HG02588 (cell line): Measurements from ENCODE around the gene DCT.

ENCODE experiments used
- ATAC-seq: cut with Tn5 transposase; IDR thresholded peaks from one replicate; pipeline ENCODE4 v1.9.1; 2021; ENCODE audit warnings: mild to moderate bottlenecking, moderate library complexity; ENCODE audit not compliant: unreplicated experiment

Gene DCT

GRCh38 chr13:94454906-94455305 lies 24.6 kb downstream of the DCT start:
- ATAC-seq: no peak

DNA sequence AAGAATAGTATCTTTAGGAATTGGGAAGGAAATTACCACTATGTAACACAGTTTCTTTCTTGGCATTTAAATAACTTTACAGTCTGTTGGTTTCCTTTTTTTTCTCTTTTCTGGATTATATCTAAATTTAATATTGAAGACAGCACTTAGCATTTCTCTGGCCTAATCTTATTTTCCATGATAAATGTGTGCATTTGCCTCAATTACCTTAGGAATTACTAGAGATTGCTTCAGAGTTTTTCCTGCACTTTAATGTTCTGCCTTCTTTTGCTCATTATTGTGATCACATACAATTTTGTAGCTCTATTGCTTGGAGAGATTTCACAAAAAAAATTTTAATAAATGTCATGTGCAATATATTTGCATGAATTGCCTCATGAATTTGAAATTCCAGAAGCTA lies 25.1 kb downstream of the DCT start:
- no peak for ATAC-seq

DNA sequence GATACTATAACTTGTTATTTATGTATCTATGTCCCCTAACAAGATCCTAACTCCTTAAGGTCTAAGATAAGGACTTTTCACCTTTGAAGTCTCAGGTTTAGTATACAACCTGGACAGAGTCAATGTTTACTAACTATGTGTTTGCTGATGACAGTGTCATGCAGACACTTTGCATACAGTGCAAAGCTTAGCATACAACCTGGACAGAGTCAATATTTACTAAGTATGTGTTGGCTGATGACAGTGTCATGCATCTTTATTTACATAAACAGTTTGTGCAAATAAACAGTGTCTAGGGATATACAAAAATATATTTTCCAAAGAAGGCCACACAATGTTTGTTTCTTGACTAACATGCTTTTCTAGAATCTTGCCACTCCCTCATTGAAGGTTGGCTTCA lies 34.7 kb downstream of the DCT start:
- ATAC-seq: no peak

- ATAC-seq: no peak
These were observed 43.8 kb downstream of the DCT start for GRCh38 chr13:94435604-94436226.

DNA sequence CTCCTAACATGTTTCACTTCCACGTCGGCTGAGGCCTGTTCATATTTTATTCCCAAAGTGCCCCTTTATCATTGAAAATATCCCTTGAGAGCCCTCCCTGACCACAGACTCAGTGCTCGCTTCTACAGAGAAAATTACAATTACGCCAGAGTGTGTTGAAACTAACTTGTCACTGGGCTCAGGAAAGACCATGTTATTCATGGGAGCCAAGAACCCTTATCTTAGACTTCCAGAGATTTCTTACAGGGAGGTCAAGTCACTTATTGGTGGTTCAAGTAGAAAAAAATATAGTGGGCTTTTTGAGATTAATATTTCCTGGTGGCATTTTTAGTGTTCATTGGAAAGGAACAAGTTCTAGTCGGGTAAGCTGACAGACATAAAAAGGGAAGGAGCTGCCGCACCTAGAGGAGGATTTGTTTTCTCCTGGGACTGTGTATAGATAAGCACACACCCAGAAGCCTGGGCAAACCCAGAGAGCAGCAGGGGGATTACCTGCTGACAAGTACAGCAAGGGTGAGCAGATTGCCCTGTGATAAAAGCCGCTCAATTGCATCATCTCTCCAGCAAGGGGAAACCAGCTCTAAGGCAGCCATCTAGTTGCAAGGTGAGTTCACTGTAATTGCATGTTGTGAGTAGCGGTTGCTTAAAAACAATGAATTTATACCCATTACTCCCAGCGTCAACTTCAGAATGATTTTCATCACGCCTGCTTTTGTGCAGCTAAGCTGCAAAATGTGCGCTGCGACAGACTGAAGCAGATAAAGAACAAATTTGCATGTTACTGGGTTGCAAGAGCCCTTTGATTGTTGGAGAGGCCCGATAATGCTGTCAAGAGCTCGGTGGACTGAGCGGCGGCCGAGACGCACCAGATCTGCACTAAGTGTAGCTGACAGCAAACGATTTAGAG lies 46.2 kb downstream of the DCT start:
- no peak for ATAC-seq

- no peak for ATAC-seq
These were observed 47.5 kb downstream of the DCT start for GRCh38 chr13:94431987-94432386.

DNA sequence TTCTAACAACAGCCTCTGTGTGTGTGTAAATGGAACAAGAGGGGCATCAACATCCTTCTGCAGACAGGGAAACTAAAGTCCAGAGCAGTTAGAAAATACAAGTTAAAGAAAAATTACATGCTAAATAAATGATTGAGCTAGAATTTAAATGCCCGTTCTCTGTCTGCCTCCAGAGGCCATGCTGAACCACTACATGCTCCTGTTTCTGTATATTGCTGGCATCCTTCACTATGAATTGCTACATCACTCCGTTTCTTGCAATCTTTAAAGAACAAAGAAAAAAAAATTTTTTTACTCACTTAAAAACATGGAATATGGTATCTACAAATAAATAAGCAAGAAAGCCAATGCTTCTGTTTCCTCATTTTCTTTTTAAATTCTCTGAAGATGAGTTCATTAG lies 47.9 kb downstream of the DCT start:
- ATAC-seq: no peak

DNA sequence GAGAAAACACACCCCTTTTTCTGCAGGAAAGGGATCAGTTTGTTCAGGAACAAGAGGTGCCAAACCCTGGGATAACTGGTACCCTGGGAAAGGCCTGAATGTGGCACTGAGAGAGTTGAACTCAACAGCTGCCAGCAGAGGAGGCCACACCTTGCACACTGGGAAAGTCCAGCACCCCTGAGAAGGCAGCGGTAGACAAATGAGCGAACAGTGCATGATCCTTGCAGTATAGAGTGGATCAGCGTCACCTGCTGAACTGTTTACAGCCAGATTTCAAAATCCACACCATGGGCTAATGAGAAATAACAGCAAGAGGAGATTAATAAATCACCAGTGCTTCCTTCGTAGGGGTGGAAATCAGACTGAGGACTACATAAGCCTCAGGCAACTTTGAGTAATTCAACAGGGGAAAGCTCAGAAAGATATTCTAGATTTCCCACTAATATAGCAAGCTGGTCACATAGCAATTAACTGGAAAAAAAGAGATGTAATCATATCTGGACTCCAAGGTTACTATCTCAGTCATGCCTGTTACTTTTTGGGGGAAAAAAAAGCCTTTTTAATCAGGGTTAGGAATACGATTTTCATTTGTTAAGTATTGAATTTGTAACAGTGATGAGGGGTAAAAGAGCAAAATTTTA lies 52.0 kb downstream of the DCT start:
- ATAC-seq: no peak

- no peak for ATAC-seq
These were observed 59.6 kb downstream of the DCT start for GRCh38 chr13:94419925-94420305.

DNA sequence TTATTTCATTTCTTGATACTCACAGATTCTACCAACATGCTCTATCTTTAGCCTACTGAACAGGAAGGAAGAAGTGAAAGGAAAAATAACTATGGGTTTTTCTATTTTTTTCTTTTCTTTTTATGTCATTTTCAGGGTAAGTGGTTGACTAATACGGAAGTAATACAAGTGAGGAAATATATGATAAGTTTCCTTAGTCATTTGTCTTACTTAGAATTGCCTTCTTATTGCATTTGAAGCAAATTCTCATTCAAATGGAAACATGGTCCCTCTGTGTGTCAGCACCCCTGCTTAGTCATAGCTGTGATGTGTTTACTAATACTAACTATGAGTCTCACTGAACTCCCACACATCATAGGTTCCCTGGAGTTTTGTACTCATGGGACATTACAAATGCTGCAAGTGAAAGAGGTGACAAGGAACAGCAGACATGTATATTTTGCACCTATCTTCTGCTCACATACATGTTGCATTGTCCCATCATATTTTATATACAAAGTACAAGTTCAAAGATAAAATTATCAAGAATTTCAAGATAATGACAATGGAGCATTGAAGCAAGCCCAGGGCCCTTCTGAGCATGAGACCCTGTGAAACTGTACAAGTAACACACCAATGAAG lies 60.1 kb downstream of the DCT start:
- ATAC-seq: no peak

- ATAC-seq: no peak
These were observed 62.2 kb downstream of the DCT start for GRCh38 chr13:94417294-94417693.

GRCh38 chr13:94416454-94417080 lies 62.9 kb downstream of the DCT start:
- ATAC-seq: no peak

GRCh38 chr13:94415500-94416237 lies 63.8 kb downstream of the DCT start:
- ATAC-seq: no peak

GRCh38 chr13:94414708-94415107 lies 64.8 kb downstream of the DCT start:
- ATAC-seq: no peak

GRCh38 chr13:94414141-94414540 lies 65.3 kb downstream of the DCT start:
- ATAC-seq: no peak

- no peak for ATAC-seq
These were observed 65.9 kb downstream of the DCT start for GRCh38 chr13:94413598-94413944.

DNA sequence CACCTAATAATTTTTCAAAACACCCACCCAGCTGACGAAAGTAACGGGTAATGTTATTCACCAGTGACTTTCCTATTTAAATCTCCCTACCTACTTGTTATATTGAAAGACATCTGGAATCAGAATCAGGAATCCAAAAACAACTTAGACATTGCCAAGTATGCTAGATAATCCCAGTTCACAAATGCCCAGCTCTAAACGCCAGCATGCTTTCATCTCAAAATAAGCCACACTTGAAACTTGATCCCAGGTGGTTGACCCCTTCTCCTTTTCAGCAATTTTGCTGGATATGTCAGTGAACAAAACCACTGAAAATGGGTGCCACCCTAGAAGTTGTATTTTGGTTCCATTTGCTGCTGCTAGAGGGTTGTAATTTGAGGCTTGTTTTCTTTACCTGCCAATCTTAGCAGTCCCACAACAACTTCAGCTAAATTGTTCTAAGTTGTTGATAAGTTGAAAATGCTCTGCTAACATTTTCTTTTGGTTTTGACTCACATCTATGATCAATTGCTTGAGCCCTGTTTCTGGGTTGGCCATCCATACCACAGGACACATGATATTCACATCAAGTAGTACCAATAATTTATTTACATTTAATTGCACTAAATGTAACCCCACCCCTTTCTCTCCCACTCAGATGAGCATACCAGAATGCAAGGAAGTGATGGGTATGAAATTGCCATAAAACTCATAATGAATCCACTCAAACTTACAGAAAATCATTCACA lies 66.4 kb downstream of the DCT start:
- no peak for ATAC-seq

DNA sequence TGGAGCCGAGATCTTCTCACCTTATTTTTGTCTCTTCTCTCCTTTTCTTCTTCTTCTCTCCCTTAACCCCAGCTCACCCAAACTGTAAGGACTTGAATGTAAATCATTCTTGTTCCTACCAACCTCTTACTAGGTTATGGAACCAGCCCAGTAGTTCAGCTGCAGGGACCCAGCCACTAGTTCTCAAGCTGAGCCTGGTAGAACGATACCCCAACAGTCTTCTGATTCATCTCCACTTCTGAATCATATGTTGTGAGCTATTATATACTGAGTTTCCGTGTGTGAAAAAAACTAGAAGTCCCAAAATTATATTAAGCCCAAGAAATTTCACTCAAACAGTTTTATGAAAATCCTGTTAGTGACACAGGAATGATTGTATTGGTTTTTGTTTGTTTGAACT lies 67.7 kb downstream of the DCT start:
- no peak for ATAC-seq

GRCh38 chr13:94408314-94409036 lies 71.0 kb downstream of the DCT start:
- no peak for ATAC-seq
